C4-2B (cell line): ENCODE results near the gene MYO1D.
"Not testable (repeated sequence)": the region's sequence is repeated elsewhere in the genome, so short reads cannot be mapped to it uniquely, and the experiment has no call there.

Experiments used
- H3K27ac ChIP-seq: fragments of 450-650 bp; 2 replicates; pipeline ENCODE4 v1.5.1; 2017
- ZFX ChIP-seq: fragments of 450-650 bp; IDR thresholded peaks from 2 replicates; pipeline ENCODE4 v1.6.1; 2017
- TF ChIP-seq, protein P1 (sequence below): fragments of 450-650 bp; conservative IDR thresholded peaks from 2 replicates; pipeline ENCODE4 v1.5.1; 2017; ENCODE audit warnings: mild to moderate bottlenecking

Gene MYO1D

GRCh38 chr17:32742681-32743538 lies 134.0 kb downstream of the MYO1D start:
- H3K27ac ChIP-seq = no peak overlapping the region
- TF ChIP-seq ZFX = no peak
- TF ChIP-seq, protein P1, sequence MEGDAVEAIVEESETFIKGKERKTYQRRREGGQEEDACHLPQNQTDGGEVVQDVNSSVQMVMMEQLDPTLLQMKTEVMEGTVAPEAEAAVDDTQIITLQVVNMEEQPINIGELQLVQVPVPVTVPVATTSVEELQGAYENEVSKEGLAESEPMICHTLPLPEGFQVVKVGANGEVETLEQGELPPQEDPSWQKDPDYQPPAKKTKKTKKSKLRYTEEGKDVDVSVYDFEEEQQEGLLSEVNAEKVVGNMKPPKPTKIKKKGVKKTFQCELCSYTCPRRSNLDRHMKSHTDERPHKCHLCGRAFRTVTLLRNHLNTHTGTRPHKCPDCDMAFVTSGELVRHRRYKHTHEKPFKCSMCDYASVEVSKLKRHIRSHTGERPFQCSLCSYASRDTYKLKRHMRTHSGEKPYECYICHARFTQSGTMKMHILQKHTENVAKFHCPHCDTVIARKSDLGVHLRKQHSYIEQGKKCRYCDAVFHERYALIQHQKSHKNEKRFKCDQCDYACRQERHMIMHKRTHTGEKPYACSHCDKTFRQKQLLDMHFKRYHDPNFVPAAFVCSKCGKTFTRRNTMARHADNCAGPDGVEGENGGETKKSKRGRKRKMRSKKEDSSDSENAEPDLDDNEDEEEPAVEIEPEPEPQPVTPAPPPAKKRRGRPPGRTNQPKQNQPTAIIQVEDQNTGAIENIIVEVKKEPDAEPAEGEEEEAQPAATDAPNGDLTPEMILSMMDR = no peak

- TF ChIP-seq ZFX = no peak
- TF ChIP-seq, protein P1 = no peak
- no peak overlapping the region for H3K27ac ChIP-seq
These were observed 135.5 kb downstream of the MYO1D start for GRCh38 chr17:32741381-32741780.

DNA sequence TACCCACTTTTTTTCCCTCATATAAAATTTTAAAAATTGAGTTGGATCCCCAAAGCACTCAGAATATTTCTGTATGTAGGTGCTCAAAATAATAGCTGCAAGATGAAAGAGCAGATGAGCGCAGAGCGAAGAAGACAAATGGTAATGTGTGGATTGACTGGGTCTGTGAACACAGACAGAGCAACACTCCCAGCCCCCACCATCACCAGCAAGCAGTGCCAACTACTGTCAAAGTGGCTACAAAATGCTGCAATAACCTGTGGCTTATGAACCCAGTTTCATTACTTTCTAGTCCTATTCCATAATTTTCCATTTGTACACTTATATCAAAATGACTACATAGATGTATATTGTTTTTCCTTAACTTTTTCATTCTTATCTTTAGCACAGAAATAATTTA lies 137.2 kb downstream of the MYO1D start:
- H3K27ac ChIP-seq = no peak overlapping the region
- TF ChIP-seq, protein P1 = no peak
- TF ChIP-seq ZFX = no peak

GRCh38 chr17:32739151-32739550 lies 137.8 kb downstream of the MYO1D start:
- H3K27ac ChIP-seq = not testable (repeated sequence)

DNA sequence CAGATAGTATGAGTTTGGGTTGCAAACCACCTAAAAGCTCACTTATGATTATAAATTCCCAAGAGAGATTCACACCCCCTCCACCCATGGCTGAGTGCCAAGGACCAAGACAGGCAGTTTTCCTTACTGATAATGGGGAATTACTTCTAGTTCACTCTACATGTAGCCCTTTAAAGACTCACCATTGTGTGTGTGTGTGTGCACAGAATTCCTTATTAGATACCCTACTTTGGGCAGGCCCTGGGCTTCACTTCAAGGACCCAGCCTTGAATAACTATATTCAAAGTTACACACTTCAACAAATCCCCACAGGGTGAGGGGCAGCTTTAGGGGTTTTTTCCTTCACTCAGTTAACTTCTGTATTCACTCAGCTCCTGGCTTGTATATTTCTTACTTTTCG lies 143.5 kb downstream of the MYO1D start:
- no peak overlapping the region for H3K27ac ChIP-seq
- TF ChIP-seq, protein P1 = no peak

DNA sequence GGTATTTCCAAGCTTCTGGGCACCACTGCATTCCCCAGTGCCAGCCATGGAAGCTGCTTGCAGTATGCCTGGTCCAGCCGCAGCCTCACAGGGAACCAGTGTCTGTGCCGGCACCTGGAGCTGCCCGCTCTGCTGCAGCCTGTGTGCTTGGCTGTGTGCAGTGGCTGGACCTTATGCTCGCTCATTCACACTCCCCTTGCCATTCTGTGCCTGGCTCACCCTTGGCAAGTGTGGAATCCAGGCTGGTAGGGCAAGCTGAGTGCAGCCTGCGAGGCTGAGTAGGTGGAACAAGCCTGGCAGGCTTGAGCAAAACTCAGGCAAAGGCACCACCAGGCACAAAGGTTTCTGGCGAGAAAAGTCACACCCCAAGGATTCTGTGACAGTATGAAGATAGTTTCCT lies 144.0 kb downstream of the MYO1D start:
- TF ChIP-seq ZFX = no peak
- TF ChIP-seq, protein P1 = no peak
- no peak overlapping the region for H3K27ac ChIP-seq

- TF ChIP-seq, protein P1 = no peak
- no peak for TF ChIP-seq ZFX
- H3K27ac ChIP-seq = no peak overlapping the region
These were observed 144.7 kb downstream of the MYO1D start for GRCh38 chr17:32732296-32732642.
